ENCODE results near the gene PLEKHD1.

Gene PLEKHD1

DNA sequence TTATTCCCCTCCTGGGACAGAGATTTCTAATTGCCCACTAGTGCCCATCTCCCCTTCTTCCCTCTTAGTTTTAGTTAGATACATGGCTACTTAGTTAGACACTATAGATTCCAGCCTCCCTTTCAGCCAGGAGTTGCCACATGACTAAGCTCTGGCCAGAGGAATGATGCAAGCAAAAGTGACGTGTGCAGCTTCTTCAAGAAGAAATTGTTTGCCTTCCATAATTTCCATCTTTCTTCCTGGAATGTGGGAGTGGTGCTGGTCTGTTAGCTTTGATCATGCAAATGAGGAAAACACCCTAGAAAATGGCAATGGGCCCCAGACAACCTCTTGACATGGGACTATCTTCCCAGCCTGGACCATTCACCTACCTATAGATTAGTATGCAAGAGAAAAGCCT, 68.7 kb downstream of the PLEKHD1 start:
- DNase-seq, result no peak

DNA sequence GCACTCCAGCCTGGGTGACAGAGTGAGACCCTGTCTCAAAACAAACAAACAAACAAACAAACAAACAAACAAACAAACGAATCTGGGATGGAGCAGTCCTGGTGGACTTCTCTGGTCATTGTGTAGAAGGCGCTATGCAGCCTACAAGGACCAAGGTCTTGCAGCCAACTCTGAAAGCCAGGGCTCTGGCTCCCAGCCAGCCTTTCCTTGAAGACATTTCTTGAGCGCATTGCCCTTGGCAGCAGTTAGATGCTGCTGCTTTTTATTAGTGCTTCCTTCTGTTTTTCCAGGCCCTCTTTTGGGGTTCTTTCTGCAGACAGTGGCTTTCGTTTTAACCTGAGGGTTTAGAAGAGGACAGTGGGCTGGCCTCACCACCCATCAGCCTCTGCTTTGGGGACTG, 70.0 kb downstream of the PLEKHD1 start:
- DNase-seq, result peak; percentile 38

DNA sequence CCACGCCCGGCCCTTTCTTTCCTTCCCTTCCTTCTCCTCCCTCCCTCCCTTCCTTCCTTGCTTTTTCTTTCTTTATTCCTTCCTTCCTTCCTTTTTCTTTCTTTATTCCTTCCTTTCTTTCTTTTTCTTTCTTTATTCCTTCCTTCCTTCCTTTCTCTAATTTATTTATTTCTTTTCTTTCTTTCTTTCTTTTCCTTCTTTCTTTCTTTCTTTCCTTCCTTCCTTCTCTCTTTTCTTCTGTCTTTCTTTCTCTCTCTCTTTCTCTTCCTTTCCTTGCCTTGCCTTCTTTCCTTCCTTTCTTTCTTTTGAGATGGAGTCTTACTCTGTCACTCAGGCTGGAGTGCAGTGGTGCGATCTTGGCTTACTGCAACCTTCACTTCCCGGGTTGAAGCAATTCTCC, 74.2 kb downstream of the PLEKHD1 start:
- no peak for DNase-seq

DNA sequence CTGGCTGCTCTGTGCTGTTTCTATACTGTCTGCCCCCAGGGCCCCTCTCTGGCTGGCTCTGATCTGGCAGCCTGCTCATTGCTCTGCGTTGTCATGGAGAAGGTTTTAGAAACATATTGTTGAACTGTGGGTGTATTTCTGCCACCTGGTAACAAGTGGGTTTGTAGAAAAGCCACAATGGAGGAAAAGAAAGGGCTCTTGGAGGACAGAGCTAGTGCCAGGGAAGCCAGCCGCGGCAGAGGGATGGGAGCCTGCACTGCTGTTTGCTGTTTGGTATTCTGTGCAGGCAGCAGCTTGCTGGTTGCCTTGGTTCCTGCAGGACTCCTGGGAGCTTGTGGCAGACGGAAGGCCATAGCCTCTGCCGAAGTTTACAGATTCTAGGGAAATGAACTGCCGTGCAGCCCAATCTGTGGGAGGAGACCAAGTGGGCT, 75.1 kb downstream of the PLEKHD1 start:
- peak; percentile 52 for DNase-seq

DNA sequence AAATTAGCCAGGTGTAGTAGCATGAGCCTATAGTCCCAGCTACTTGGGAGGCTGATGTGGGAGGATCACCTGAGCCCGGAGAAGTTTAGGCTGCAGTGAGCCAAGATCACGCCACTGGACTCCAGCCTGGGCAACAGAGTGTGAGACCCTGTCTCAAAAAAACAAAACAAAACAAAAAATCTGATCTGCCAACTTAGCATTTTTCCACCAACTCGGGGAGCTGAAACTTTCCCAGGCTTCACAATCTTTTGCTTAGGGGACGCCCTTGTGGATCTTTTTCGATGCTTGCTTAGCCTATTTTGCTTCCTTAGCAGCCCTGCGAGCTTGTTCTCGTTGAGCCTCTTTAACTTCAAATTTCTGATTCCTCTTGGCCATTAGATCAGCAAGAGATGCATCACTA, 76.3 kb downstream of the PLEKHD1 start:
- DNase-seq, result no peak

DNA sequence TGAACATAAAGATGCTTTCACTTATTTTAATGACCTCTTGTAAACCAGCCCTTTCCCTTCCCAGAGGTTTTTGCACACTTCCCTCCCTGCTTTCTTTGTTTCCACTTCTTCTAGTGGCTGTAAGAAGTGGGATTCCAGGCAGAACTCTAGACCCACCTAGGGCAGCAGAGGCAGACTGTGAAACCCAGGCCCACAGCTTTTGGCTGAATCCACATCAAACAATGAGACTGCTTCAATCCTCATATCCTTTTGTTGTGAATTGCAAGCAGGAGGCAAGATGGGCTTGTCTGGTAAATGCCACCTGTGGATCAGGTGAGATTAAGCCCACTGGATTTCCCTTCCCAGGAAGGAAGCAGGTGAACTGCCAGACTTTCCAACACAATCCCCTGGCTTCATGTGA, 77.4 kb downstream of the PLEKHD1 start:
- DNase-seq, result no peak

DNA sequence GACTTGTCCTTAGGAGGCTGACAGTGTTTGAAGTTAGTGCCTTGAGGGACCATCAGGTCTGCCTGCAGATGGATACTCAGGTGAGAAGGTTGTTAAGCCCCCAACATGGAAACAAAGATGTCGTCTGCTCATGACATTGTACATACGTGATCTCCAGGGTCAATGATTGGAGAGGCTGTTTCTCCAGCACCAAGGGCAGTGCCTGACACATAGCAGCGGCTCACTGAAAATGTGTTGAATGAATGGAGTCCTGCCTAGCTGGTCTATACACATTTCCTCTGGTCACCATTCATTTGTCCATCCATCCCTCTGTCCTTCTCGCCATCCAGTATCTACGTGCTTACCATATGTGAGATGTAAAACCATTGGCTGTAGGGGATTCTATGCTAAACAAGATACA, 83.0 kb downstream of the PLEKHD1 start:
- DNase-seq, result no peak

DNA sequence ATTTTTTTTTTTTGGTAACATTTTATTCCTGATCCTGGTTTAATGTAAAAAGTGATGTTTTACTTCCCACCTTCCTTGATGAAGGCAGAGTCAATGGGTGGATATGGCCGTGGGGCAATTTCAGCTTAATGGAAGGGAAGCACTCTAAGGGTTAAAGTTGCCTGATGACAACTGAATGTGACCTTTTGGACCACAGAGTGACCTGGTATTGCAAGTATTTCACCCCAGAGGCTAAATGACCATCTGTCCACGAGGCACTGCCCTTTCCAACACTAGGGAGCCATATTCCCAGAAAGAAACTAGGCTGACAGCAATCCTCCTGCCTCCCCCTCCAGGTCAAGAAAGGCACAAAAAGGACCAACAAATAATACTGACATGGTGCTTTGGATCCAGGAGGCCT, 85.3 kb downstream of the PLEKHD1 start:
- no peak for DNase-seq

DNA sequence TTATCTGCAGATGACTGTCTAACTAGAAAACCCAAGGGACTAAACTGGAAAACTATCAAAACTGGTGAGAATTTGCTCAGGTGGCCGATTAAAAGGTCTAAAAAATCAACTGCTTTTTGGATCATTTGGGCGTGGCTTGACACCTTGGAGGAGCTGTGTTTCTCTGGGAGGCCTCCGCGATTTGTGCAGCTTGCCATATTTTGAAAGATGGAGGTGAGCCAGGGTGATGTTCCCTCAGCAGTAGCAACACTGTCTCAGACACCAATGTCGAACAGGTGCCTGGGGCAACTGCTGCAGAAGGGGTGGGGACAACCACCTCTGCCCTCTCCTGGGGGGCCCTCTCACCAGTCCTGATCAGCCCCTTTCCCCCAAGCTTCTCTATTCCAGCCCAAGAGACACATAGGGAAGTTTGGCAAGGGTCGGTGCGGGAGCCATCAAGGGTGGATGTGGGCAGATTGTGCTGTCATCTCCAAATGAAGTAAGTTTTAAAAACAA, 86.4 kb downstream of the PLEKHD1 start:
- no peak for DNase-seq

DNA sequence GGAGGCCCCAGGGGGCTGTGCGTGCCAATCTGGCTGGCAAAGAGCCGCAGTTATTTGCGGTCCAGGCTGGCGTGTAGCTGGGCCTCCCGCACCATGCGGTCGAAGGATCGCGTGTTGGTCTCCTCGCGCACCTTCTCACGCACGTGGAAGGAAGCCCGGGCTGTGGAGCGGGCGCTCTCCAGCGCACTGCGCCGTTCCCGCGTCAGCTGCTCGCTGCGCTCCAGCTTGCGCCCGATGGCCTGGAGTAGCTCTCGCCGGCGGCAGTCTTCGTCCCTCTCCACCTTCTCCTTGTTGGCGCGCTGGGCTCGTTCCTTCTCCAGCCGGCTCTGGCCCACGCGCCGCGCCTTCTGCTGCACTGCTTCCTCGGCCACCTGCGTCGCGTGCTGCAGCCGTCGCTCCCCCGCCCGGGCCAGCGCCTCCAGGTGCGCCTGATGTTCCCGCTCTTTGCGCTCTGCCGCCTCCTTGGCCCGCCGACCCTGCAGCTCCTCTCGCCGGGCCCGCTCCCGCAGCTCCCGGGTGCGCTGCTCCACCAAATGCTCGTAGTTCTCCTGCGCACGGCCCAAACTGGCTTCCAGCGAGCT, 87.0 kb downstream of the PLEKHD1 start:
- no peak for DNase-seq

DNA sequence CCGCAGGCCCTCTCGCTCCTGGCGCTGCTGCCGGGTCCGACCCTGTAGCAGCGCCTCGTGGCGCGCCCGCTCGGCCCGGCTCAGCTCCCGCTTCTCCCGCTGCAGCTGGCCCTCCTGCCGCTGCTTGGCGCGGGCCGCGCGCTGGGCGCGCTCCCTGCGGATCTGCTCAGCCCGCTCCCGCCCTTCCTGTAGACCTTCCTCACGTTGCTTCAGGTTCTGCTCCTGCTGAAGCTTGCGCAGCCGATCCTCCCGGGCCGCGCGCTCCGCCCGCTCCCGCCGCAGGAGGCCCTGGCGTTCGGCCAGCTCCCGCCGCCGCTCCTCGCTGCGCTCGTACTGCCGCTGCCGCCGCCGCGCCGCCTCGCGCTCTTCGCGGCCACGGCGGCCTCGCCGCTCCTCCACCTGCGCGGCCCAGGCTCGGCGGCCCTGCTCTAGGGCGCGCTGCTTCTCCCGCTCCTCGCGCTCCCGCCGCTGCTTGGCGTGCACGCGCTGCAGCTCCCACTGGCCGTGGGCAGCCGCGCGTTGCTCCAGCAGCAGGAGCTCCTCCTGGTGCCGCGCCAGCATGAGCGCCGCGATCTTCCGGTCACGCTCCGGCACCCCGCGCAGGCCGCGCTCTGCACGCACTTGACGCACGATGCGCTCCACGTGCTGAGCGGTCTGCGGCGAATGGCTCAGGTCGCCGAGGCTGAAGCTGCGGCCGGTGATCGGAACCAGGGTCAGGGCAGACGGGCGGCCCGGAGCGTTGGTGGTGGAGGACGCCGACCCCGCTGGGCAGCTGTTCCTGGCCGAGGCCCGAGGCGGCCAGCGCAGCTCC, 87.7 kb downstream of the PLEKHD1 start:
- peak; percentile 47 for DNase-seq

DNA sequence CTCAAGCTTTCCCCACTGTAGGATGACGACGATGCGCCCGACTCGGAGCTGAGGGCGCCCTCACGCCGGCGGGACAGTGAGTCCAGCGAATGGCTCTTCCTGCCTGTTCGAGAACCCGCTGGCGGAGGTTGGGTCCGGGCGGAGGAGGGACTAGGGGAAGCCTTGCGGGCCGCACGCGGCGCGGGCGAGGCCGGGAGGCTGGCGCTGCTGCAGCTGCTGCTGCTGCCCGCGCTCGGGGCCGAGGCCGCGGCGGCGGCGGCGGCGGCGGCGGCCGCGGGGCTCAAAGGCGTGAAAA, 88.3 kb downstream of the PLEKHD1 start:
- DNase-seq, result no peak

DNA sequence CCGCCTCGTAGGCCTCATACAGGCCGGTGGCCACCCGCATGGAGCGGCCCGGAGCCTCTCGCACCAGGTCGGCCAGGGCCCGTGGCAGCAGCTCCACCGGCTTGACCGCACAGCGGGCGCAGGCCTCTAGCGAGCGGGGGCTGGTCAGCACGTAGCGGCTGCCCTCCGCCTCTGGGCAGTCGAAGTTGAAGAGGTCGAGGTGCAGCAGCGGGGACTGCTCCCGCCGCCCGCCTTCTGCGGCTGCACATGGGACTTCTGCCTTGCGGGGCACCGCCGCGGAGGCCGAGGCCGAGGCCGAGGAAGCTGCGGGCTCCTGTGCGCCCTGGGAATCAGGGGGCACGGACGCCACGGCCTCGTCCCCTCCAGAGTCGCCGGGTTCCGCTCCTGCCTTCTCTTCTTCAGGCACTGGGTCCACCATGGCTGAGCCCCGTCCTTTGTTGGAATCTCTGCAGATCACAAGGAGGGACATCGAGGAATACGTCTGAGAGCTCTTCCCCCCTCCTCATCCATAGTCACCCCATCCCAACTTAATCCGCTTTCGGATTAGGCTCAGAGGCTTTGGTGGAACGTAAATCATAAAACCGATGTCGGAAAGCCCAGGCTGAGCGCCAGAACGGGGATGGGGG, 88.8 kb downstream of the PLEKHD1 start:
- no peak for DNase-seq

DNA sequence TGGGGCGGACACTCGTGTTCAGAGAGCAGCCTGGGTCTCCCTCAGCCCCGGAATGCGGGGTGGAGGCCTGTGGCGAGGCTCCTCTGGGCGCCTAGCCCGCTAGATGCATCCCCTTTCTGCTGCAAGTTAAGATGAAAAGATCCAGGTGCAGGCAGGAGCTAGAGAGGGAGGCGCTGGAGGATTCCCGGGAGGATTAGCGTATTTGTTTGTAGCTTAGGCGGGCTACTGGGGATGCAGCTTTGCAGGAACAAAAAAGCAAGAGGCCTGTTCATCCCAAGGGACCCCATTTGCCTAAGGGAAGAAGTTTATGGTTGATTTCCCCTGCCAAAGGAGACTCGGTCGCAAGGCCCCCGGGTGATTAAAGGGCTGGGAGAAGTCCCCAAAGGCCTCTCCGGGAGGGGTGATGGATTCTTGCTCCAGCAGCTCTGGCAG, 89.3 kb downstream of the PLEKHD1 start:
- DNase-seq, result peak; percentile 32

DNA sequence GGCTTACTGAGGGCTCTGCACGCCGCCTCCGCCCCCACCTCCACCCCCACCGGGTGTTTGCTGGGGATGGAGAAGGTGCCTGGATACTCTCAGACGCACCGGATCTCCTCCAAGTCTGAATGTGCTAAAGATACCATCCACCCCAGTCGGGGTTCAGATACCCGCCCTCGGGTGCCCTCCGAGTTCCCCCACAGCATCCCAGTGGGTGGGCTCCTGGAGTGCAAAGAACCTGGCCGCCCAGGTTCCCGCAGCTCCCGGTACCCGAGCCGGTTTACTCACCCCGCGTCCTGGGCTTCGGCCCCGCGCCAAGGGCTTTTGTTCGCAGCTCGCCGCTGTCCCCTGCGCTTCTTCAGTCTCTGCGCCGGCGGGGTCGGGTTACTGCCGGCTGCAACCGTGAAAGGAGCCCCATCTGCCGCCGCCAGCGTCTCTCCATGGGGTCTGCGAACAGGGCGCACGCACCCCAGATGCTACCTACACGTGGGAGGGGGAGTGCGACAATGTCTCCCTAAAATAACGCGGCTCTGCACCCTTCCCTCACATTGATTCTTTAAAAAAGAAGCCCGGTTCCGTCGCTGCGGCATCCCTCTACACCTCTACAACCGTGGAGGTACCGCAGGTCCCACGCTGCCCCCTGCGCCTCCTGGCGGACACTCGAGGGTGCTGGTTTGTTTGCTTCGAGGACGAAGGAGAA, 89.9 kb downstream of the PLEKHD1 start, which contains the start of gene CCDC177:
TSS of gene CCDC177 (minus strand) at position 609 of the 691 bp plus-strand sequence. CDS start 1,249 bp downstream, outside the sequence.
- DNase-seq, result peak; percentile 66

DNA sequence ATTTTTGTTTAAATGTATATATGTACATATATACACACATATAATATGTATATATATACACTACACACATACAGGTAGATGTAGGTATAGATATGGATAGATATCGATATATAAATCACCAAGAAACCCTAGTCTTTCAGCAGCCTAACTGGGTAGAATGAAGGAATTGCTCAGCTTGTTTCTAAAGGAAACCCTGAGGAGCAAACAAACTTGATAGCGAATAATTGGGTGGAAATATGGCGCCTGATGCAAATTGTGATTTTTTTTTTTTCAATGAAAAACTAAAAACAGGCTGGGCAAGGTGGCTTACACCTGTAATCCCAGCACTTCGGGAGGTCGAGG, 90.4 kb downstream of the PLEKHD1 start:
- no peak for DNase-seq

DNA sequence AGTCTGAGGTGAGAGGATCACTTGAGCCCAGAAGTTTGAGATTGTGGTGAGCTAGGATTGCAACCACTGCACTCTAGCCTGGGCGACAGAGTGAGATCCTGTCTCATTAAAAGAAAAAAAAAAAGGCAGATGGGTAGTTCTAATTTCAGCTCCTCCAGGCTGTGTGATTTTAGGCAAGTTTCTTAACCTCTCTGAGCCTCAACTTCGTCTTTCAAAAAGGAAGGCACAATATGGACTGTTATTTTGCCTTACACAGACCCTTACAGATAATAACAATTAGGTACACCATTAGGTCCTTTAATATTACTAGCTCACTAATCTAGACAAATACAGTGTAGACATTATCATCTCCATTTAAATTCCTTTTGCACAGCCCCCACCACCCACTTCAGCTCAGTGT, 94.9 kb downstream of the PLEKHD1 start:
- DNase-seq, result no peak

DNA sequence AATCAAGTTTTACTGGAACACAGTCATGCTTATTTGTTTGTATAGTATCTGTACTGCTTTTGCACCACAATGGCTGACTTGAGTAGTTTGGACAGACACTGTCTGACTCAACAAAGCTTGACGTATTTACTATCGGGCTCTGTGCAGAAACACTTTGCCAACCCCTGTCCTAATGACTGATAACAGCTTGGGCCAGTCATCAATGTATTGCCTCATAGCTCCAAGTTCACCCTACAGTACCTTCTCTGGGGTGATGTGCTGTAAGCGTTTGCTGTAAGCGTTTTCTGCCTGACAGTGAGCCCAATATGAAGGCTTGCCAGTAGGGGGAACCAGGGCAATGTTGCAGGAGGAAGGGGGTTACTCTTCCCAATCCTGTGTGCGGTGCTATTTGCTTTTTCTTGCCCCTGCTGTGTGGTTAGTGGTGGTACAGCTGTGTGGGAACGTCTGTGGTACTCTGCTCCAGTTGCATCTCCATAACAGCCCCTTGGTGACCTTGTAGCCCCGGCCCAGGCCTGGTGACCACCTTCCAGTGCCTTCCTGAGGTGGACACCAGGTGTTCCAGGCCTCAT, 95.6 kb downstream of the PLEKHD1 start:
- no peak for DNase-seq

Measured in right hindlimb (tissue), 1 donor.